GM23248 (cell line): ENCODE results near the gene CYTH2.

ENCODE experiments used
- EZH2 ChIP-seq: fragments of 200-600 bp; sonication (generic); IDR thresholded peaks from 2 replicates; pipeline ENCODE4 v1.6.1; 2018; ENCODE audit warnings: antibody characterized with exemption, mild to moderate bottlenecking; ENCODE audit not compliant: insufficient read depth, poor library complexity, severe bottlenecking
- EZH2phosphoT487 ChIP-seq: fragments of 200-600 bp; sonication (generic); IDR thresholded peaks from 2 replicates; pipeline ENCODE4 v1.6.1; 2018; ENCODE audit warnings: antibody characterized with exemption, moderate library complexity, mild to moderate bottlenecking, low read depth; ENCODE audit not compliant: insufficient read depth

DNA sequence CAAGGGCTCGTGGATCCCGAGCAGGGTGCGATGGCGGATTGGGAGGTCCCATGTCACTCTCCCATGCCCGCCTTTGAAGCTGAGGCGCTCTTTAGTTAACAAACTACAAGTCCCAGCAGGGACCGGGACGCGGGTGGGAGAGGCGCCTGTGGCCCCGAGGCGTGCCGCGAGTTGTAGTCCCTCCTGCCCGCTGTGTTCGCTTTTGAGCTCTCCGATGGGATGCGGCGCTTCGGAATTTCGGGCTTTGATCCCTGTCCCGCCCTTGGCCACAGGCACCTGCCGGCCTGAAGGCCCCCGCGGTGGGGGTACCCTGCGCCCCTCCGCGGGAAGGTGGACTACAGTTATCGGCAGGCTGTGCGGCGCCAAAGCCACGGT, 11.0 kb downstream of the CYTH2 start:
- TF ChIP-seq EZH2 (no peak), EZH2phosphoT487 (no peak)
